Measurements from ENCODE around the gene P2RY11.

P2RY11 gene

GRCh38 chr19:10100163-10100785 lies 11.2 kb upstream of the P2RY11 start:
- ATAC-seq: no peak
- no peak for TF ChIP-seq TCF4 (CRISPR knock-in tag; IDR thresholded peaks at IDR 0.05; ENCODE audit: borderline replicate concordance)
- no peak for TF ChIP-seq TOX (CRISPR knock-in tag; IDR thresholded peaks at IDR 0.05; ENCODE audit: borderline replicate concordance)
- TF ChIP-seq CREB5 (CRISPR knock-in tag; IDR thresholded peaks at IDR 0.05; ENCODE audit: low read depth): no peak
- TF ChIP-seq ZFP3 (CRISPR knock-in tag; IDR thresholded peaks at IDR 0.05): no peak
- TF ChIP-seq RARB (CRISPR knock-in tag; IDR thresholded peaks at IDR 0.05): no peak
- TF ChIP-seq GLIS3 (CRISPR knock-in tag; IDR thresholded peaks at IDR 0.05): no peak
- no peak for TF ChIP-seq ESRRG (CRISPR knock-in tag; IDR thresholded peaks at IDR 0.05)
- TF ChIP-seq PATZ1 (CRISPR knock-in tag; IDR thresholded peaks at IDR 0.05; ENCODE audit: borderline replicate concordance): no peak

DNA sequence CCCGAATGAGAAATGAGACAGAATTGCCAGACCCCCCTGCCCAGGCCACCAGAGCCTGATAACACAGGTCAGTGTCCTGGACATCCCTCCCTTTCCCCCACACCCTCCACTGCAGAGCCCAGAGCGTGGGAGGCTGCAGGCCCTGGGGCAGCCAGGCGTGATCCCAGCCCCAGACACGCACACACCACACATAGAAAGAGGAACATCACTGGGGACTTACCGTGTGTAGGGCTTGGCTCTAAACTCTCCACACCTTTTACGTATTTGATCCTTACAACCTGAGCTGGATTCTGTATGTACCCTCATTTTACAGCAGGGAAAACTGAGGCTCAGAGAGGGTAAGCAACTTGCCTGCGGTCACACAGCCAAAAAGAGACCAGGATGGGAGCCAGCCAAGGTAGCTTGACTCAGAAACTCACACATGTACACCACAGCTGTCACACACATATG lies 8.7 kb upstream of the P2RY11 start:
- no peak for TF ChIP-seq ZNF70 (CRISPR knock-in tag; IDR thresholded peaks at IDR 0.05)
- no peak for TF ChIP-seq ZFP30 (CRISPR knock-in tag; IDR thresholded peaks at IDR 0.05)
- no peak for TF ChIP-seq PATZ1 (CRISPR knock-in tag; IDR thresholded peaks at IDR 0.05; ENCODE audit: borderline replicate concordance)
- TF ChIP-seq ARNTL (CRISPR knock-in tag; IDR thresholded peaks at IDR 0.05; ENCODE audit: borderline replicate concordance, low read depth): no peak
- TF ChIP-seq RARB (CRISPR knock-in tag; IDR thresholded peaks at IDR 0.05): no peak
- TF ChIP-seq ZFP3 (CRISPR knock-in tag; IDR thresholded peaks at IDR 0.05): no peak
- no peak for TF ChIP-seq GLIS3 (CRISPR knock-in tag; IDR thresholded peaks at IDR 0.05)
- TF ChIP-seq TCF4 (CRISPR knock-in tag; IDR thresholded peaks at IDR 0.05; ENCODE audit: borderline replicate concordance): no peak
- TF ChIP-seq ZC3H10 (CRISPR knock-in tag; IDR thresholded peaks at IDR 0.05): no peak
- no peak for TF ChIP-seq OSR1 (CRISPR knock-in tag; IDR thresholded peaks at IDR 0.05)
- TF ChIP-seq ZNF8 (CRISPR knock-in tag; IDR thresholded peaks at IDR 0.05): no peak
- no peak for TF ChIP-seq ESRRG (CRISPR knock-in tag; IDR thresholded peaks at IDR 0.05)
- no peak for TF ChIP-seq ZNF565 (CRISPR knock-in tag; conservative IDR thresholded peaks at IDR 0.05; ENCODE audit: low read depth)
- ATAC-seq: no peak

GRCh38 chr19:10104130-10104513 lies 7.4 kb upstream of the P2RY11 start:
- ATAC-seq: no peak
- TF ChIP-seq SNAI2 (CRISPR knock-in tag; IDR thresholded peaks at IDR 0.05): no peak

GRCh38 chr19:10104665-10105508 lies 6.6 kb upstream of the P2RY11 start:
- ATAC-seq: no peak
- TF ChIP-seq, protein P1, sequence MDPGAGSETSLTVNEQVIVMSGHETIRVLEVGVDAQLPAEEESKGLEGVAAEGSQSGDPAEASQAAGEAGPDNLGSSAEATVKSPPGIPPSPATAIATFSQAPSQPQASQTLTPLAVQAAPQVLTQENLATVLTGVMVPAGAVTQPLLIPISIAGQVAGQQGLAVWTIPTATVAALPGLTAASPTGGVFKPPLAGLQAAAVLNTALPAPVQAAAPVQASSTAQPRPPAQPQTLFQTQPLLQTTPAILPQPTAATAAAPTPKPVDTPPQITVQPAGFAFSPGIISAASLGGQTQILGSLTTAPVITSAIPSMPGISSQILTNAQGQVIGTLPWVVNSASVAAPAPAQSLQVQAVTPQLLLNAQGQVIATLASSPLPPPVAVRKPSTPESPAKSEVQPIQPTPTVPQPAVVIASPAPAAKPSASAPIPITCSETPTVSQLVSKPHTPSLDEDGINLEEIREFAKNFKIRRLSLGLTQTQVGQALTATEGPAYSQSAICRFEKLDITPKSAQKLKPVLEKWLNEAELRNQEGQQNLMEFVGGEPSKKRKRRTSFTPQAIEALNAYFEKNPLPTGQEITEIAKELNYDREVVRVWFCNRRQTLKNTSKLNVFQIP (CRISPR knock-in tag; IDR thresholded peaks at IDR 0.05; ENCODE audit: borderline replicate concordance, low read depth): no peak
- TF ChIP-seq TOX (CRISPR knock-in tag; IDR thresholded peaks at IDR 0.05; ENCODE audit: borderline replicate concordance): no peak
- no peak for TF ChIP-seq ZNF70 (CRISPR knock-in tag; IDR thresholded peaks at IDR 0.05)
- TF ChIP-seq, protein P2, sequence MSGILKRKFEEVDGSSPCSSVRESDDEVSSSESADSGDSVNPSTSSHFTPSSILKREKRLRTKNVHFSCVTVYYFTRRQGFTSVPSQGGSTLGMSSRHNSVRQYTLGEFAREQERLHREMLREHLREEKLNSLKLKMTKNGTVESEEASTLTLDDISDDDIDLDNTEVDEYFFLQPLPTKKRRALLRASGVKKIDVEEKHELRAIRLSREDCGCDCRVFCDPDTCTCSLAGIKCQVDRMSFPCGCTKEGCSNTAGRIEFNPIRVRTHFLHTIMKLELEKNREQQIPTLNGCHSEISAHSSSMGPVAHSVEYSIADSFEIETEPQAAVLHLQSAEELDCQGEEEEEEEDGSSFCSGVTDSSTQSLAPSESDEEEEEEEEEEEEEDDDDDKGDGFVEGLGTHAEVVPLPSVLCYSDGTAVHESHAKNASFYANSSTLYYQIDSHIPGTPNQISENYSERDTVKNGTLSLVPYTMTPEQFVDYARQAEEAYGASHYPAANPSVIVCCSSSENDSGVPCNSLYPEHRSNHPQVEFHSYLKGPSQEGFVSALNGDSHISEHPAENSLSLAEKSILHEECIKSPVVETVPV (CRISPR knock-in tag; IDR thresholded peaks at IDR 0.05): no peak
- TF ChIP-seq ZFP3 (CRISPR knock-in tag; IDR thresholded peaks at IDR 0.05): no peak
- TF ChIP-seq BACH2 (CRISPR knock-in tag; IDR thresholded peaks at IDR 0.05; ENCODE audit: borderline replicate concordance): no peak
- no peak for TF ChIP-seq CSDC2 (CRISPR knock-in tag; IDR thresholded peaks at IDR 0.05)
- no peak for TF ChIP-seq TSHZ2 (CRISPR knock-in tag; IDR thresholded peaks at IDR 0.05)
- TF ChIP-seq PATZ1 (CRISPR knock-in tag; IDR thresholded peaks at IDR 0.05; ENCODE audit: borderline replicate concordance): no peak
- TF ChIP-seq ZNF565 (CRISPR knock-in tag; conservative IDR thresholded peaks at IDR 0.05; ENCODE audit: low read depth): no peak
- no peak for TF ChIP-seq GLIS3 (CRISPR knock-in tag; IDR thresholded peaks at IDR 0.05)
